GM18519 (cell line): Measurements from ENCODE around the gene LGMN.

ENCODE experiments used
- ATAC-seq: cut with Tn5 transposase; IDR thresholded peaks from one replicate; pipeline ENCODE4 v1.9.1; 2021; ENCODE audit warnings: mild to moderate bottlenecking, moderate library complexity; ENCODE audit not compliant: unreplicated experiment, low FRiP score

LGMN gene

GRCh38 chr14:92702441-92702918 lies 45.9 kb downstream of the LGMN start:
- ATAC-seq, result no peak

GRCh38 chr14:92701826-92702225 lies 46.6 kb downstream of the LGMN start:
- no peak for ATAC-seq

GRCh38 chr14:92698393-92698792 lies 50.0 kb downstream of the LGMN start:
- no peak for ATAC-seq

- no peak for ATAC-seq
Measured at GRCh38 chr14:92696366-92696765, 52.1 kb downstream of the LGMN start.

GRCh38 chr14:92695562-92695961 lies 52.9 kb downstream of the LGMN start:
- no peak for ATAC-seq

- ATAC-seq, result no peak
Measured at GRCh38 chr14:92694807-92695206, 53.6 kb downstream of the LGMN start.

GRCh38 chr14:92693998-92694795 lies 54.2 kb downstream of the LGMN start:
- no peak for ATAC-seq

GRCh38 chr14:92692822-92693226 lies 55.6 kb downstream of the LGMN start:
- ATAC-seq, result no peak

- no peak for ATAC-seq
Measured at GRCh38 chr14:92690171-92691011, 58.0 kb downstream of the LGMN start.

- no peak for ATAC-seq
Measured at GRCh38 chr14:92688434-92689375, 59.7 kb downstream of the LGMN start.

GRCh38 chr14:92687681-92688433 lies 60.6 kb downstream of the LGMN start:
- ATAC-seq, result no peak

- ATAC-seq, result no peak
Measured at GRCh38 chr14:92686900-92687427, 61.5 kb downstream of the LGMN start.

GRCh38 chr14:92686411-92686899 lies 62.0 kb downstream of the LGMN start:
- ATAC-seq, result no peak

GRCh38 chr14:92685784-92686355 lies 62.6 kb downstream of the LGMN start:
- ATAC-seq, result no peak

- no peak for ATAC-seq
Measured at GRCh38 chr14:92684801-92685560, 63.4 kb downstream of the LGMN start.

GRCh38 chr14:92683041-92683440 lies 65.4 kb downstream of the LGMN start:
- no peak for ATAC-seq

- no peak for ATAC-seq
Measured at GRCh38 chr14:92680781-92681650, 67.4 kb downstream of the LGMN start.
